Measurements from ENCODE around the gene PDIA5. TPM values are rescaled to one million over a fixed set of nuclear protein-coding genes. Genes with fewer than 3 reads are reported as not detected.
"Not testable (repeated sequence)": the region's sequence is repeated elsewhere in the genome, so short reads cannot be mapped to it uniquely, and the experiment has no call there.

The PDIA5 gene
- total and polyA plus RNA-seq, 9 donors = 14.9 to 28.5 (median 19.5) TPM

DNA sequence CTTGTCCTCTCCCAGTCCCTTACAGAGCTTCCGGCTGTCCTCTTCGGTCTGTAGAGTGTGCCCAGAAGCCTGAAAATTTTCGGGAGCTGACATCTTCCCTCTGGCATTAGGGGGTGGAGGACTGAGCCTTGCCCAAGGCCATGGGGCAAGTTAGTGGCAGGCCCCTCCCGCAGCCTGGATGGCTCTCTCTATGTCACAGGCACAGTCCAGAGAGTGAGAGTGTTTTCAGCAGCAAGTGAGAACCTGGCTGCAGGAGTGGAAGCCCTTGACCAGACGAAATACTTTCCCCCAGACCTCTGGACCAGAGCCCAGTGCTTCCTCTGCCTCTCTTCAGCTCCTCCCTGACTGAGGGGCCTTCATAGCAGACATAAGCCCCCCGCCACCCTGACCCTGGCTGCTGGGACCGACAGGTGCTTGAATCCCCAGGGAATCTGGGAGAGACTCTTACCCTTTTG is 84.5 kb downstream of the PDIA5 start:
- H3K36me3 ChIP-seq (ENCODE audit: control insufficient read depth, insufficient read depth, low read length) = peaks cover 67% of the 10 kb centered on the region
- WGBS (ENCODE audit: insufficient coverage) = 46% methylated on average over 5 of the region's 7 CpGs

DNA sequence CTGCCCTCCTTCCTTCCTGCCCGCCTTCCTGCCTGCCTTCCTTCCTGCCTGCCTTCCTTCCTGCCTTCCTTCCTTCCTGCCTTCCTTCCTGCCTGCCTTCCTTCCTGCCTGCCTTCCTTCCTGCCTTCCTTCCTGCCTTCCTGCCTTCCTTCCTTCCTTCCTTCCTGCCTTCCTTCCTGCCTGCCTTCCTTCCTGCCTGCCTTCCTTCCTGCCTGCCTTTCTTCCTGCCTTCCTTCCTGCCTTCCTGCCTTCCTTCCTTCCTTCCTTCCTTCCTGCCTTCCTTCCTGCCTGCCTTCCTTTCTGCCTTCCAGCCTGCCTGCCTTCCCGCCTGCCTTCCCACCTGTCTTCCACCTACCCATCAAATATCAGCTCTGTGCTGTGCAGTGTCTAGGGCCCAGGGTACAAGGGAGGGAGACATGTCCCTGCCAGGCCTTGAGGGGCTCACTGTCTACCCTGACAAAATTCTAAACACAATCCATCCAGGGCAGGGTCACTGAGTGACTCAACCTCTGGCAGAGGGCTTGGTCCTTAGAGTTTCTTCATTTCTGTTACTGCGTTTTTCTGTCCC is 85.1 kb downstream of the PDIA5 start:
- 94% methylated on average over 2 of the region's 3 CpGs for WGBS (ENCODE audit: insufficient coverage)
- H3K36me3 ChIP-seq (ENCODE audit: control insufficient read depth, insufficient read depth, low read length) = peaks cover 63% of the 10 kb centered on the region
- H3K27me3 ChIP-seq (ENCODE audit: control insufficient read depth, insufficient read depth, low read length); H3K4me3 ChIP-seq (ENCODE audit: low read length); DNase-seq; H3K4me1 ChIP-seq (ENCODE audit: control insufficient read depth, insufficient read depth, low read length); H3K27ac ChIP-seq (ENCODE audit: low read length); H3K9me3 ChIP-seq (replicated peaks; ENCODE audit: control insufficient read depth, low read depth, low read length): not testable (repeated sequence)

More for the DNA sequence above, 84.5 kb downstream of the PDIA5 start:
- no peak for DNase-seq
- H3K9me3 ChIP-seq (replicated peaks; ENCODE audit: control insufficient read depth, low read depth, low read length) = no peaks in the 10 kb centered on the region
- no peaks in the 10 kb centered on the region for H3K4me1 ChIP-seq (ENCODE audit: control insufficient read depth, insufficient read depth, low read length)
- H3K27me3 ChIP-seq (ENCODE audit: control insufficient read depth, insufficient read depth, low read length) = no peaks in the 10 kb centered on the region
- no peak overlapping the region for H3K4me3 ChIP-seq (ENCODE audit: low read length)
- H3K27ac ChIP-seq (ENCODE audit: low read length) = no peak overlapping the region

DNA sequence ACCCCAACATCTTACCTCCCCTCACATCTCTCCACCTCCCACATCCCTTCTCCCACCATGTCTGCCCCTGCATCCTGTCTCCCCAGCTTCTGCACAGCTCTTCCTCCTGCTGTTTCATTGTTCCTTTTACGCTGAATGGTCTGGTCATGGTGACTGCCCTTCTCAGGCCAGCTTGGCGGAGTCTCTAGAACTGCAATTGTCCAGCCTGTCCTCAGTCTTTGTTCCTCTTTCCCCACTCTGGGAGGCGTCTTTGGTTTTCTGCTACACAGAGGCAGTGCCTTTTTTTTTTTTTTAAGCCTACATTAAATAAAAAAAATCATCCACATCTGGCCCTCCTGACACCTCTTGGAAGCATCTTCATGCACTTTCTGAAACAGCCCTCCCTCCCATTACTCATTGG is 85.9 kb downstream of the PDIA5 start:
- DNase-seq = peak; percentile 33
- Histone ChIP-seq H3K36me3 (ENCODE audit: control insufficient read depth, insufficient read depth, low read length) (peaks cover 56% of the 10 kb centered on the region), H3K27ac (ENCODE audit: low read length) (no peak overlapping the region), H3K9me3 (replicated peaks; ENCODE audit: control insufficient read depth, low read depth, low read length) (no peaks in the 10 kb centered on the region), H3K4me1 (ENCODE audit: control insufficient read depth, insufficient read depth, low read length) (no peaks in the 10 kb centered on the region), H3K27me3 (ENCODE audit: control insufficient read depth, insufficient read depth, low read length) (no peaks in the 10 kb centered on the region), H3K4me3 (ENCODE audit: low read length) (no peak overlapping the region)
- WGBS (ENCODE audit: insufficient coverage) = 88% methylated on average over 3 of the region's 3 CpGs

DNA sequence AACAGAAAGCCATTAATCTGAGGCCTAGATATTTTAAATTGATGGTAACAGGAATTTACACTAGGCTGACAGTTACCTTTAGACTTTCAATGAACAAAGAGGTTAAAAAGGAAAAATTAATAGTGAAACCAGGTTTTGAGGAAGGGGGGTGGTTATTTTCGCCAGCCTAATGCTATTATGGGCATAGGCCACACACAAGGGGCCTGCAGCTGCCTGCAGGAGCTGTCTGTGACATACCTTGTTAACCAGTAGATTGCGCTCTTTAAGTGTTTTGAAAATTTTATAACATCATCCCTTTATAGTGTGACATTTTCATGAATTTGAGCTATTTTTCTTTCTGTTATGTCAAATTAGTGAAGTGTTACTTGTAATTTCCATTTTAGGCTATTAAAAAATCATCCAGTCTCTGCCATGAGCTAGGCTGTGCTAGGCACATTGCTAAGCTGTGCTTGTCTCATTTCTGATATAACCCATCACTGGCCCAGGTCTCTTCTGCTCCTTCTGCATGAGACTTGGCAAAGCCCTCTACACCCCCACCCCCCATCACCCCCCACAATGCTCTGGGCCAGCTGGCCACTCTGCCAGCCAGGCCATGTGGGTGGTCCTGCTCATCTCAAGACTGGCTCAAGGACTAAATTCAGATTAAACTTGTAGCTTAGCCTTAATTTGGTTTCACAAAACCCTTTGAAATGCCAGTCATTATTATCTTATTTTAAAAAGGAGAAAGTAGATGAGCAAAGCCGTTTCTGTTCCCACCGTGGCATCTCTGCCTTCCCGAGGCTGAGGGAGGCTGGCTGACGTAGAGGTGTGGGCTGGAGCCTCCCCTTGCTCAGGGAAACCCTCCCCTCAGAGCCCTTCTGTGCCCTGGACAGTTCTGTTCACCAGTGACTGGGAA is 86.5 kb downstream of the PDIA5 start:
- H3K9me3 ChIP-seq (replicated peaks; ENCODE audit: control insufficient read depth, low read depth, low read length) = no peaks in the 10 kb centered on the region
- no peaks in the 10 kb centered on the region for H3K27me3 ChIP-seq (ENCODE audit: control insufficient read depth, insufficient read depth, low read length)
- H3K4me1 ChIP-seq (ENCODE audit: control insufficient read depth, insufficient read depth, low read length) = no peaks in the 10 kb centered on the region
- WGBS (ENCODE audit: insufficient coverage) = no CpG with 5 or more reads among the region's 6 CpGs
- no peak for DNase-seq
- no peak overlapping the region for H3K27ac ChIP-seq (ENCODE audit: low read length)
- no peak overlapping the region for H3K4me3 ChIP-seq (ENCODE audit: low read length)
- peaks cover 49% of the 10 kb centered on the region for H3K36me3 ChIP-seq (ENCODE audit: control insufficient read depth, insufficient read depth, low read length)

DNA sequence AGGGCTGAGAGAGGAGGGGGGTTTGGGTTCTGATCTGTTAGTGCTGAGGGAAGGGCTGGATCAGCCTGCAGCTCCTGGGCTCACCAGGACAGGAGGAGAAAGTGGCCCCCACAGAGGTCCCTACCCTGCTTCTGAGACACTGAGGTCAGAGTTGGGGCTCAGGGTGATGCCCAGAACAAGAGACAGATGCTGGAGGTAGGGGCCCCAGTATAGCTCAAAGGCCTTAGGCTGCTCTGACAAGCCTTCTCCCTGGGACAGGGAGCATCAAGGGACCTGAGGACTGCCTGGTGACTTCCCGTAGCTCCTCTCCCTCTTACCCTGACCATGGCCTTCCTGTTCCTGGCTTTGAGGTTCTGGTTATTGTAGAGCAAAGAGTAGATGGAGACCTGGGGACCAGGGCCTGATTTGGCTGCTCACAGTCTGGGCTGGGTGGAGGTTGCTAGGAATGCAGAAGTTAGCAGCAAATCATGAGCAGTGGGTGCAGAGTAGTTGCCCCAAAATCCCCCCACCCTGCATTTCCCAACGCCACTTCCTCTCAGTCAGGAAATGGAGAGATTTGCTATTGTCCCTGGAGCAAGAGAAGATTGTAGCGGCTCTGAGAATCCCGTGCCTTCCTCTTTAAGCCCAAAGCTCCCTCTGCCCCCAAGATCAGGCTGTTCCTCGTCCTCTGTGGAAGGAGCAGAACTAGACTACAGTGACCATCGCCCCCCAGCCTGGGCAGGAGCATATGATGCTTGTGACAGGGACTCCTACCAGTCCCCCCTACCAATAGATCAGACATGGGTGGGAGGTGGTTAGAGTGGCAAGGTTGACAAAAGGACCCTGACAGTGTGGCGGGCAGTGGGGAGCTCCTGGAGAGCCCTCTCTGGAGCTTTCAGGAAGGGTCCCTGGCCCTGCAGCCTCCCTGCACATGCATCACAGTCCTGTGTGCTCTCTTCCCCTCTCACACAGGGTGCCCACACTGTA is 87.5 kb downstream of the PDIA5 start:
- Histone ChIP-seq H3K4me3 (ENCODE audit: low read length) (no peak overlapping the region), H3K4me1 (ENCODE audit: control insufficient read depth, insufficient read depth, low read length) (peaks cover 3% of the 10 kb centered on the region), H3K9me3 (replicated peaks; ENCODE audit: control insufficient read depth, low read depth, low read length) (no peaks in the 10 kb centered on the region), H3K27me3 (ENCODE audit: control insufficient read depth, insufficient read depth, low read length) (no peaks in the 10 kb centered on the region), H3K36me3 (ENCODE audit: control insufficient read depth, insufficient read depth, low read length) (peaks cover 39% of the 10 kb centered on the region), H3K27ac (ENCODE audit: low read length) (no peak overlapping the region)
- peak; percentile 24 for DNase-seq
- no CpG with 5 or more reads among the region's 7 CpGs for WGBS (ENCODE audit: insufficient coverage)

DNA sequence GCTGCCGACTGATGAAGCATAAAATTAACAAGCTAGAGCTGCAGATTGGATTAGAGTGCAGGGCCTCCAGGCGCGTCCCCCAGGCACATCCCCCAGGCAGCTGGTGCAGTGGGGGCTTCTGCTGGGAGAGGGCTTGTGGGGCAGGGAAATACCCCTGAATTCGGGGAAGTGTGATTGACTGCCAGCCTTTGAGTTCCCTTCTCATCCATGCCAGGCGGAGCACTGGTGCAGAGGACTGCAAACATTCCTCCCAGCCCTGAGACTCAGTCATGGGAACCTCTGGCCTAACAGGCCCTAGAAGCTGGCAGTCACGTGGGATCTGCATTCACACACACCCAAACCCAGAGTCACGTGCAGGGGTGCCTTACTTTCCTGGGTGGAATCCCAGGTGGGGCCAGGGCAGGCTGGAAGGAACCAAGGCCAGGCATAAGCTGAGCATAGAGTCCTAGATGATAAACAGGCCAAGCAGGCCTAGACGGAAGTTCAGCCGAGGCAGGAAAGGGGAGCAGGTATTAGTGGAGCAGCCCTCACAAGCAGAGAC is 88.7 kb downstream of the PDIA5 start:
- WGBS (ENCODE audit: insufficient coverage) = 78% methylated on average over 7 of the region's 9 CpGs
- H3K9me3 ChIP-seq (replicated peaks; ENCODE audit: control insufficient read depth, low read depth, low read length) = no peaks in the 10 kb centered on the region
- H3K4me3 ChIP-seq (ENCODE audit: low read length) = no peak overlapping the region
- no peak for DNase-seq
- no peaks in the 10 kb centered on the region for H3K27me3 ChIP-seq (ENCODE audit: control insufficient read depth, insufficient read depth, low read length)
- no peak overlapping the region for H3K27ac ChIP-seq (ENCODE audit: low read length)
- peaks cover 4% of the 10 kb centered on the region for H3K4me1 ChIP-seq (ENCODE audit: control insufficient read depth, insufficient read depth, low read length)
- peaks cover 33% of the 10 kb centered on the region for H3K36me3 ChIP-seq (ENCODE audit: control insufficient read depth, insufficient read depth, low read length)

DNA sequence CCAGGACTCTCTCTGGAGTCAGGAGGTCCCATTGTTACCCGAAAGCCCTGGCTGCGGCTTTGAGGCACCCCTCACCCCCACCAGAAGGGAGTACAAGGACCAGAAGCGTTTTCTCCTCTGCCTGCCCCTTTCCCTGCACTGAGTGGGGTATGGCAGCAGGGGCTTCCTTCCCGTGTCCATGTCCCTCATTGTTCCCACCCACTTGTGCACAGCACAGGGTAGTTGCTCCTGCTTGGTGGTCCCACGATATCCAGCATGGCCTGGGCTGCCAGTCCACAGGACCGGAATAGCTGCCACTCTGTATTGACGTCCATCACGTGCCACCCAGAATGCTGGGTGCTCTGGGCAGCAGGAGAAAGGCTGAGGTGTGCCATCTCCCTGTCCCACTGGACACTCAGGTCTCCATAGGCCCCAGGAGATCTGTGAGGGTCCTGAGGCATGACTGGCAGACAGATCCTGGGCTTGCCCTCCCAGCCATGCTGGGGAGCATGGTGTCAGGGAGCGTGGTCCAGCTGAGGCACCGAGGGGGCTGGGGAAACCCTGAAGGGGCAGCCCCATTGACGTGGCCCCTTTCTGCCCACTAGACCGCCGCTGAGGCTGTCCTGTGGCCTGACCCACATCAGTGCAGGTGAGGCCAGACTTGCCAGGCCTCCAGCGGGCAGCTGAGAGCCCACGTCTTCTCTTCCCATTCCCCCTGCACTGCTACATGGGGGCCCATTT is 89.6 kb downstream of the PDIA5 start:
- DNase-seq = no peak
- Histone ChIP-seq H3K27ac (ENCODE audit: low read length) (no peak overlapping the region), H3K27me3 (ENCODE audit: control insufficient read depth, insufficient read depth, low read length) (no peaks in the 10 kb centered on the region), H3K4me1 (ENCODE audit: control insufficient read depth, insufficient read depth, low read length) (peaks cover 4% of the 10 kb centered on the region), H3K4me3 (ENCODE audit: low read length) (no peak overlapping the region), H3K9me3 (replicated peaks; ENCODE audit: control insufficient read depth, low read depth, low read length) (no peaks in the 10 kb centered on the region), H3K36me3 (ENCODE audit: control insufficient read depth, insufficient read depth, low read length) (peaks cover 38% of the 10 kb centered on the region)
- 85% methylated on average over 10 of the region's 15 CpGs for WGBS (ENCODE audit: insufficient coverage)

DNA sequence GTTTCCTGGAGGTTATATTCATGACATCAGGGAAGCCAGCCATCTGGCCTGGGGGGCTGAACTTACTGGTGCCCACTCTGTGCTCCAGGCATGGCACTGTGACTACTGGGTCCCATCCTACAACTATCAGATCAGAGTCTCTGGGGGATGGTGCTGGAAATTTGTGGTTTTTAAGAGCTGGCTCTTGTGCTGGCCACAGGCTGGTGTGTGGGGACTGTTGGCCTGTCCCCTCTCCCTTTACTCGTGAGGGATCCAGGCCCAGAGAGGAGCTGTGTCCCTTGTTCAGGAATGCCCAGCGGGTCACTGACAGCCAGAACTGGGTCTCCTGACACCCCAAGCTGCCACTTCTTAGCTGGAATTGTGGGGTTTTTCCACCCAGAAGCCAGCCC is 90.4 kb downstream of the PDIA5 start:
- Histone ChIP-seq H3K27me3 (ENCODE audit: control insufficient read depth, insufficient read depth, low read length) (no peaks in the 10 kb centered on the region), H3K4me1 (ENCODE audit: control insufficient read depth, insufficient read depth, low read length) (peaks cover 4% of the 10 kb centered on the region), H3K36me3 (ENCODE audit: control insufficient read depth, insufficient read depth, low read length) (peaks cover 41% of the 10 kb centered on the region), H3K27ac (ENCODE audit: low read length) (no peak overlapping the region), H3K9me3 (replicated peaks; ENCODE audit: control insufficient read depth, low read depth, low read length) (no peaks in the 10 kb centered on the region), H3K4me3 (ENCODE audit: low read length) (no peak overlapping the region)
- WGBS (ENCODE audit: insufficient coverage) = 100% methylated on average over 1 of the region's 2 CpGs
- DNase-seq = no peak

DNA sequence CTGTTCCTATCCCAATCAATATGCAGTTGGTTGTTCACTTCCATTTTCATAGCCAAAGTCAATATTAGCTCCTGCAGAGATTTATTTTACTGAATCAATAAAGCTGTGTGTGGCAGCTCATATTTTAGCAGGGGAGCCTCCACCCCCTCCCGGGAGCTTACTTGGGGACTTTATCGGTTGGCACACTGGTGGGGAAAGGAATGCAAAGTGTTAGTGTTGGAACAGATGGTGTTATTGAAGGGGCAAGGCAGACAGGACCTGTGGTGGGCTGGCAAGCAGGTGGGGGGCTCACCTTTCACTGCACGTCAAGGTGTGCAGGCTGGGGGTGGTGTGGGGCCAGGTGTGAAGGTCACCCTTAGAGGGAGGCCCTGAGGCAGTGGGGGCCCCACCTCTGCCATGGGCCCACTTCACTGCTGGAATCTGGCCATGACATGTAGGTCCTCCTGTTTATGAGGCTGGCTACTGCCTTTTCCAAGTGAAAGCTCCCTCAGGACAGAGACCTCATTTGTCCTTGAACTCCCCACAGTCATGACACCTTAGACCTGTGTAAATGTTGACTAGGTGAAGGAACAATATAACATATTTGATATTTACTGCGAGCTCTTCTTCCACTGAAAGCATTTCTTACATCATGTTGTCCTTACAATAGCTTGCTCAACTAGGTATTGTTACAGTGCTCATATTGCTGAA is 90.9 kb downstream of the PDIA5 start:
- Histone ChIP-seq H3K36me3 (ENCODE audit: control insufficient read depth, insufficient read depth, low read length) (peaks cover 39% of the 10 kb centered on the region), H3K9me3 (replicated peaks; ENCODE audit: control insufficient read depth, low read depth, low read length) (no peaks in the 10 kb centered on the region), H3K4me1 (ENCODE audit: control insufficient read depth, insufficient read depth, low read length) (peaks cover 4% of the 10 kb centered on the region), H3K4me3 (ENCODE audit: low read length) (no peak overlapping the region), H3K27ac (ENCODE audit: low read length) (no peak overlapping the region), H3K27me3 (ENCODE audit: control insufficient read depth, insufficient read depth, low read length) (no peaks in the 10 kb centered on the region)
- WGBS (ENCODE audit: insufficient coverage) = 57% methylated on average over 3 of the region's 4 CpGs
- no peak for DNase-seq
